ENCODE data around the gene SQOR.
A peak's percentile ranks its signal among the peaks of the same experiment; 100 is the strongest.

The SQOR gene

GRCh38 chr15:45710657-45711056 lies 75.8 kb downstream of the SQOR start:
- no peaks in the 10 kb centered on the region for H4K20me1 ChIP-seq (ENCODE audit: insufficient read depth)

GRCh38 chr15:45714590-45715488 lies 80.0 kb downstream of the SQOR start:
- Histone ChIP-seq H4K20me1 (ENCODE audit: insufficient read depth) (no peaks in the 10 kb centered on the region), H2AFZ (ENCODE audit: low read depth) (no peak overlapping the region), H3K4me2 (no peak overlapping the region), H3K36me3 (ENCODE audit: insufficient read depth) (no peaks in the 10 kb centered on the region), H3K9ac (no peak overlapping the region), H3K4me1 (ENCODE audit: low read depth, poor library complexity, severe bottlenecking) (no peaks in the 10 kb centered on the region), H3K4me3 (IDR thresholded peaks at IDR 0.05; ENCODE audit: insufficient read depth, low read depth, low read length) (no peak overlapping the region), H3K27ac (no peak overlapping the region), H3K27me3 (ENCODE audit: insufficient read depth, low read depth) (no peaks in the 10 kb centered on the region), H3K79me2 (ENCODE audit: insufficient read depth, low read depth) (no peaks in the 10 kb centered on the region)
- TF ChIP-seq CTCF (conservative IDR thresholded peaks at IDR 0.05; ENCODE audit: low read depth, low read length), result peak; percentile 73

More at GRCh38 chr15:45710657-45711056, 75.8 kb downstream of the SQOR start:
- H3K4me2 ChIP-seq, result no peak overlapping the region
- no peak overlapping the region for H3K4me3 ChIP-seq (IDR thresholded peaks at IDR 0.05; ENCODE audit: insufficient read depth, low read depth, low read length)
- no peak overlapping the region for H2AFZ ChIP-seq (ENCODE audit: low read depth)
- no peak for TF ChIP-seq CTCF (conservative IDR thresholded peaks at IDR 0.05; ENCODE audit: low read depth, low read length)
- peaks cover 6% of the 10 kb centered on the region for H3K4me1 ChIP-seq (ENCODE audit: low read depth, poor library complexity, severe bottlenecking)
- H3K27me3 ChIP-seq (ENCODE audit: insufficient read depth, low read depth), result no peaks in the 10 kb centered on the region
- H3K36me3 ChIP-seq (ENCODE audit: insufficient read depth), result no peaks in the 10 kb centered on the region
- H3K27ac ChIP-seq, result no peak overlapping the region
- no peak overlapping the region for H3K9ac ChIP-seq
- no peaks in the 10 kb centered on the region for H3K79me2 ChIP-seq (ENCODE audit: insufficient read depth, low read depth)

DNA sequence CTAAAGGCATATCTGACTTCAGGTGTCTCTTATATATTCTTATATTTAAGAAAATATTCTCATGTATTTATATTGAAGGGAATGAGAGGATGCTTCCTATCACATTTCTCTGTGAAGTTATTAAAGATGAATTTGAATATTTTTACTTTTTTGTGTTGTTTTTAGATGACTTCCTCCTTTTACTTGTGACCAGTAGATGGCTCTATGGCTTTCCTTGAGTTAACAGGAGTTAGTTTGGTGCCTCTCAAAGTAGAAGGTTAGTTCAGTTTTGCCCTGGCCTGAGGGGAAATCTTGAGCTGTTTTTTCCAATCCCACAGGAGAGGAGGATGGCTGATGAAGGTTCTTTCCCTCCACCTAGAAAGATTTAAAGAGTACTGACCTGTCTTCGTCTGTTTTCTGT lies 80.7 kb downstream of the SQOR start:
- H3K79me2 ChIP-seq (ENCODE audit: insufficient read depth, low read depth), result no peaks in the 10 kb centered on the region
- no peak overlapping the region for H3K9ac ChIP-seq
- no peak overlapping the region for H3K4me3 ChIP-seq (IDR thresholded peaks at IDR 0.05; ENCODE audit: insufficient read depth, low read depth, low read length)
- H2AFZ ChIP-seq (ENCODE audit: low read depth), result no peak overlapping the region
- no peak overlapping the region for H3K4me2 ChIP-seq
- no peaks in the 10 kb centered on the region for H3K4me1 ChIP-seq (ENCODE audit: low read depth, poor library complexity, severe bottlenecking)
- H4K20me1 ChIP-seq (ENCODE audit: insufficient read depth), result no peaks in the 10 kb centered on the region
- H3K27me3 ChIP-seq (ENCODE audit: insufficient read depth, low read depth), result no peaks in the 10 kb centered on the region
- no peak overlapping the region for H3K27ac ChIP-seq
- TF ChIP-seq CTCF (conservative IDR thresholded peaks at IDR 0.05; ENCODE audit: low read depth, low read length), result 0 out of 2 replicates have a peak, but pooled peaks have one; percentile 14
- no peaks in the 10 kb centered on the region for H3K36me3 ChIP-seq (ENCODE audit: insufficient read depth)

GRCh38 chr15:45719490-45719889 lies 84.7 kb downstream of the SQOR start:
- Histone ChIP-seq H3K4me2 (no peak overlapping the region), H3K36me3 (ENCODE audit: insufficient read depth) (no peaks in the 10 kb centered on the region), H3K79me2 (ENCODE audit: insufficient read depth, low read depth) (no peaks in the 10 kb centered on the region), H2AFZ (ENCODE audit: low read depth) (no peak overlapping the region), H3K4me1 (ENCODE audit: low read depth, poor library complexity, severe bottlenecking) (no peaks in the 10 kb centered on the region), H3K27ac (no peak overlapping the region), H3K27me3 (ENCODE audit: insufficient read depth, low read depth) (no peaks in the 10 kb centered on the region), H3K9ac (no peak overlapping the region), H4K20me1 (ENCODE audit: insufficient read depth) (no peaks in the 10 kb centered on the region), H3K4me3 (IDR thresholded peaks at IDR 0.05; ENCODE audit: insufficient read depth, low read depth, low read length) (no peak overlapping the region)
- no peak for TF ChIP-seq CTCF (conservative IDR thresholded peaks at IDR 0.05; ENCODE audit: low read depth, low read length)
